HG02973 (cell line): ENCODE data around the gene HESX1.

Source experiments
- ATAC-seq: cut with Tn5 transposase; IDR thresholded peaks from one replicate; pipeline ENCODE4 v1.9.1; 2021; ENCODE audit warnings: moderate library complexity; ENCODE audit not compliant: unreplicated experiment

HESX1 gene

DNA sequence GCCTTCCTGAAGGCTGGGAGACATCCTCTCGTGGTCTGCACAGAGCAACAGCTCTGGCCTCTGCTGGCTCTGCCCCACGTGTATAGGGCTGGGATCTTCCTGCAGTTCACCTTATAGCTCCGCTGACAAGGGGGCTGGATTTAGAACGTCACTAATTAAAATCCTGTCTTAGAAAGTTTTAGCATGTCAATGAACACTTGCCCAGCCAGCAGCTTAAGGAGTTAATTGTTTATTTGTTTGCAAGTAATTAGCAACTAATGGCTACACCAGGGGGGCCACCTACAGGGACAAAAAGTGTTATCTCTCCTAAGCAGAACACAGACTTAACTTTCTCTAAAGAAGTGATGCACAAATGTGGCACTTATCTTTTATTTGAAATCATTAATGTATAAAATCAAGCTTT lies at the start of gene HESX1:
Gene HESX1, minus strand, starts transcription at position 84 of the 403 bp plus-strand sequence. Its CDS starts 60 bp downstream, at position 24.
- no peak for ATAC-seq

DNA sequence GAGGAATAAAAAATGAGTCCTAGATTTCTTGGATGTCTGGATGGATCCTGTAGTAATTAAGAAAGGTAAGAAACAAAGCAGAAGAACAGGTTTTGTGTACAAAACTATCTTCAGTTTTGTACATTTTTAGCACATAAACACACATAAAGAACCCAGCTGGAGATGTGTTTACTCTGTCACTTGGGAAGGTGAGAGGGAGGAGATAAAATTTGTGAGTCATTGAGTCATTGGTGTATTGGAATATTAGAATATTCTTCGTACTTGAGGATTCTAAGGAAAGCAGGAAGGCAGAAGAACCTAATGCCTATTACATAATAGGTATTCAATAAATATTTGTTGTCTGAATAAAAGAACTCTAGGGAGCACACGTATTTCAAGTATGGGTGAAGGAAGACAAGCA lies 45.2 kb upstream of the HESX1 start:
- ATAC-seq: no peak

DNA sequence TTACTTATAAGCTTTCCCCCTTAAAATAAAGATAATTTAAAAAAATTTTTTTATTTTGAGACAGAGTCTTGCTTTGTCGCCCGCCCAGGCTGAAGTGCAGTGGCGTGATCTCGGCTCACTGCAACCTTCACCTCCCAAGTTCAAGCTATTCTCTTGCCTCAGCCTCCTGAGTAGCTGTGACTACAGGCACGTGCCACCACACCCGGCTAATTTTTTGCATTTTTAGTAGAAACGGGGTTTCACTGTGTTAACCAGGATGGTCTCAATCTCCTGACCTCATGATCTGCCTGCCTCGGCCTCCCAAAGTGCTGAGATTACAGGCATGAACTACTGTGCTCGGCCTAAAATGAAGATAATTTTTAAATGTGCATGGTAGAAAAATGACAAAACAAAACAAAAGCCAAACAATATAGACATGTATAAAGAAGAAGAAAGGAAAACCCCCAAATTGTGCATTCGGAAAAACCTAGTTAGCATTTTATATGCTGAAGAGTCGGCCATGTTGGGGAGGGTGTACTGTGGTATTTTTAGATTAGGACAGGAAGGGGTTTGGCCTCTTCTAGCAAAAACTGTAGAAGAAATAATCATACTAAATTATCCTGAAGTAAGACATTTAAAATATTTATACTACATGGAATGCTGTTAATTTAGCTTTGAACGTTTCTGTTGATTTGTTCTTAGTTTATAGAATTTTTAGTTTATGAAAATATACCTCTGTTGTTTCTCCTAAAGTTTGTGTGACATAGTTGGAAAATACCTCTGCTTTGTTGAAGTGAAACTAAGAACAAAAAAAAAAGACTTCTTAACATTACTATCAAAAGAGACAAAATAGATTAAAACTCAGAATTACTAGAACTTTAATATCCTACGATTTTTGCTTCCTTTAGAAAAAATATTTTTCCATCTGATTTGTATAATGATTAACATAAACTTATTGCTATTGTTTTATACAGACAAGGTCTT lies 35.1 kb upstream of the HESX1 start:
- no peak for ATAC-seq

DNA sequence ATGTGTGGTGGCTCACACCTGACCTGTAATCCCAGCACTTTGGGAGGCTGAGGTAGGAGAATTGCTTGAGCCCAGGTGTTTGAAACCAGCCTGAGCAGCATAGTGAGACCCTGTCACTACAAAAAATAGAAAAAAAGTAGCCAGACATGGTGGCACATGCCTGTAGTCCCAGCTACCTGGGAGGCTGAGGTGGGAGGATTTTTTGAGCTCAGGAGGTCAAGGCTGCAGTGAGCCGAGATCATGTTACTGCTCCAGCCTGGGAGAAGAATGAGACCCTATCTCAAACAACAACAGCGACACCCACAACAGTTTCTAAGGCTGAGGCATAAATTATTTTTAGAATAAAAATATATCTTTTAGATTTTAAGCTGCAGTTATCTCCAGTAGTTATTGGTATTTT lies 34.0 kb upstream of the HESX1 start:
- no peak for ATAC-seq

DNA sequence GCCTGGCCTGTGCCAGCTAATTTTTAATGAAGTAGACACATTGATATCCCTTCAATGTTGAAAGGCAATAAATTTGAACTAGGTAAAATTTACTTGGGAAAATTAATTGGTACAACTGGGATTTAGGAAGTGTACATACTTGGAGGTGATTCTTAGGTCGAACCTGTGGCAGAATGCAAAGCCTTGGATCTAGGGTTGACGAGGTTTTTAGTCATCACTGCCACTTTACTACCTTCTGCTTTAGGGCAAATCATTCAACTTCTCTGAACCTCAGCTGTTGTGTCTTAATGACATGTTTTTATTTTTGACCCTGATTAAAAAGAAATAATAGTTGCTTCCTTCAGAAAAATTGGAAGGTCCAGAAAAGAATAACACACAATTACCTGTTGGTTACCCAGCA lies 30.2 kb upstream of the HESX1 start:
- ATAC-seq: no peak

DNA sequence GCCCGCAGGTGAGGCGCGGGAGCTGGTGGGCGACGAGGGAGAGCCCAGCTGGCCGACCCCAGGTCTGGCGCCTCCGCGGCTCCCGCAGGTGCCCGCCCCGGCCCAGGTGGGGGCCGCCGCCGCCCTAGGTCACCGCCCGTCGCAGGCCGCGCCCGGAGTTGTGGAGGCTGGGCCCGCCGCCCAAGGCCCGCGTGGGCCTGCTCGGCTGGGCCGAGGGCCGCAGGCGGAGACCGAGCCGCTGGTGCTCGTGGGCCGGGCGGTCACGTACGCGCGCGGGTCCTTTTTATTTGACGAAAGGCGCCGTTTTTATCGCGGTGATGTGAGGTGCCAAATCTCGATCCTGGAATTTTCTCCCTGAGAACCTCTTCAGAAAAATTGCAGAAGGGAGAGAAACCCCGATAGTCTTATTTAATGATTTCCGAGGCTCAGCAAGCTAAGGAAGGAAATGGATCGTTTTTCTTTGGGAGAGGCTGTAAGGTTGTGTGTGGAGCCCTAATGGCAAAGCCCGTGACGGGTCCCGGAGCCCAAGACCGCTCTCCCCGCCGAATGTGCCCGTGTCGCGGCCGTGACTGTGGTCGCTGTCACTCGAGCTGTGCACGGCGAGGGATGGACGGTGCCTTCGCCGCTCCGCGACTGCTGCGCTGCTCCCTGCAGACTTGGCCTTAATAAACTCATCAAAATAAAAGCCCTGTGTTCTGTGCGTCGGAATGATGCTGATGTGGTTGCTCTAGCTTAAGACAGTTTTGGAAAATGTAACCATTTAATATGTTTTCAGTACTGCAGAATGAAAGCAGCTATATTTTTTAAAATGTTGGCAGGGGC lies 28.4 kb upstream of the HESX1 start:
- ATAC-seq: peak; percentile 31

DNA sequence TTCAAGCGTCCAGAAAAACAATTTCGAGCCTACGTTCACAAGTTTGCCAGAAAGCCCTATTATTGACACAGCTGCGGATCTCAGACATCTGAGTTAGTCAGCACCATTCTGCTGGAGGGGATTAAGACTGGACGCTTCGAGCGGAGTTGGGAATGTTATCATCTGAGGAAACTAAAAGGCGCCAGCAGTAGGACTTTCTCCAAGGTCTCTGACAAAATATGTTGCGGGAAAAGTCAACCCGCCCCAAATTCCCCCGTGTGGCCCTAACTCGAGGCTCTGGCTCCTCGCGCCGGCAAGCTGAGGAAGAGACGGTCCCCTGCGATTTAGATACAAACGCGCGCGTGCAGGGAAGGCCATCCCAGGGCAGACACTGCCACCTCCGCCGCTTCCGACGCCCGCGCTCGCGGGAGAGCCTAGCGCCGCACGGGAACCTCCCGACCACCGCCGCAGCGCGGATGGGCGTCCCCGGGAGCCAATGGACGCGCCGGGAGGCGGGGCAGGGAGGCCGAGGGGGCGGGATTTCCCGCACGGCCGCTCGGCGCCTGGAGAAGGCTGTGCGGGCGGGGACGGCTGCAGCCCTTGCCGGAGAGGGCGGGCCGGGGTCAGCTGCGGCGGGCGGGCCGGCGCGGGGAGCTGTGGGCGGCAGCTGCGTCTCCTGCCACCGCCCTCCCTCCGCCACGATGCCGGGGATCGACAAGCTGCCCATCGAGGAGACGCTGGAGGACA lies 27.6 kb upstream of the HESX1 start, which contains the start of gene APPL1:
Gene APPL1, plus strand, starts transcription at position 526 of the 726 bp plus-strand sequence. Its CDS starts 155 bp downstream, at position 681.
- peak; percentile 89 for ATAC-seq

DNA sequence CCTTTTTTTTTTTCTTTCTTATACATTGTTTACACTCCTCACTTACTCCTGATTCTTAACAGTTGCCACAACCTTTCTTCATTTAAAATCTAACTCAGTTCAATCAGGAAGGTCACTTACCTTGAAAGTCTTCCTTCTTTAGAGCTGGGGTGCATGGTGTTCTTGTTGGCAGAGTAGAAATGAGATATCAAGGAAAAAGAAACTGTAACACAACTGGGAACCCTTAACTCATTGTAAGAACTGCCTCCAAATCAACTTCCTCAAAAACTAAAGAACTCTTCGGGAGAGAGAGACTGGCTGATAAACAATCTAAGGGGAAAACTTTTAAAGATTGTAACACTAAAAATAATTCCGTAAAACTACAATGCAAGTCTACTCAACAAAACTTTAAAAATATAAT lies 26.4 kb upstream of the HESX1 start:
- ATAC-seq: no peak

DNA sequence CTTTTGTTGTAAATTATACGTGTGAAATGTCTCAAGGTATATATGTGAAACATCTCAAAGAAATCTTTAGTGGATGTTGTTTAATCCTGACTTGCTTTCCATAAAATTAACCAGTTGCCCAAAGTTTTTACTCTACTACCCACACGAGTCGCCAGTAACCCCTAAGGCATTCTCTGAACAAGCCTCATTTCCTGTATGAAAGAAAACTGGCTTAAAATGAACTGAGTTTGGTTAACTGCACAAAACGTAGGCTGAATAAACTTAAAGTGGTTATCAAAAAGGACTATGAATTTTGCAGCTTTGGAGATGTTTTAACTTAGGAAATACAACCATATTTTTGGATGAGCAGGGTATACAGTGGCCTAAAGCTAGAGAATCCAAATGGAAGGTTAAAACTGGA lies 25.1 kb upstream of the HESX1 start:
- ATAC-seq: no peak

DNA sequence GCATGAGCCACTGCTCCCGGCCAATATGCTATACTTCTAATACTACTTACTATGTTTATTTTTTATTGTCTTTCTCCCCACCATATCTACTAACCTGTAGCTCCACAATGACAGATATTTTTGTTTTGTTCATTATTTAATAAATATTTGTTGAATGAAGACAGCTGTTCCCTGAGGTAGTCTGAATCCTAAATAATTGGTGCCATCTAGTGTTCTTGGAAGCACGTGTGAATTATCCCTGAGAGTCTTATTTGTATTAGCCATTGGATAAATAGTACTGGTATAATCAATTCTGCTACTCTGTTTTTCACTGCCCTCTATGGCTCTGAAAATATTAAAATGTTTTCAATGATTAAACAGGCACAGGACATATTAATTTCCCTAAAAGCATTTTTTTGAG lies 22.1 kb upstream of the HESX1 start:
- ATAC-seq: no peak

DNA sequence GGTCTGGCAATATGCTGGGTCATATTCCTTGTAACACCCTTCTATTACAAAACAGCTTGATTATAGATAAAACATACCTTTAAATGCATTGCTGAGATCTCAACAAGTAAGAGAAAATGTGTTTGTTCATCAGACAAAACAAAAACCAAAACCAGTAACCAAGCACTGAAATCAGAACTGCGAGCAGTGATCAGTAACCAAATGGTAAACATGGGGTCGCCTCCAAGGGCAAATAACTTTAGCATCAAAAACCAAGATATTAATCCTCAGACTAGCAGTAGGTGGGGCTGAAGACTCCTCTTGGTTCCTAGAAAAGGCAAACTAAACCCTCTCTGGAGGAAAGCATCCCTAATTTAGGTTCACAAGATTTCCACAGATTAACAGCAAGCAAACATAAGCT lies 6.6 kb upstream of the HESX1 start:
- no peak for ATAC-seq

DNA sequence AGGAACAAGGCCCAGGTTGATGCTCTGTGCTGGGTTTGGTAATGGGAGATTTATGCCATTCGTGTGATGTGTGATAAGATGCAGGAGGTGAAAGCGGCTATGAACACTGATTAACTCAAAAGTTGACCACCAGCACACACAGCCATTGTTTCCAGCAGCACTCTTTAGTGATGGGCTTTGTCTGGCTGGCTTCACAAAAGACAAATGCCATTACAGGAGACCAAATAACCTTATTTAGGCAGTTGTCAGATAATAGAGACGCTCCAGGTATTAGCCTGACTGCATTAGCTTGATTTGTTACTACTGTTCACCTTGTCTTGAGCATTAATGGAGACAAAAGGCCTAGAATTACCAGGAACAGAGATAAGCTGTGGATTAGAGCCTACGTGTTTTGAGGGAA lies 5.1 kb downstream of the HESX1 start:
- no peak for ATAC-seq

DNA sequence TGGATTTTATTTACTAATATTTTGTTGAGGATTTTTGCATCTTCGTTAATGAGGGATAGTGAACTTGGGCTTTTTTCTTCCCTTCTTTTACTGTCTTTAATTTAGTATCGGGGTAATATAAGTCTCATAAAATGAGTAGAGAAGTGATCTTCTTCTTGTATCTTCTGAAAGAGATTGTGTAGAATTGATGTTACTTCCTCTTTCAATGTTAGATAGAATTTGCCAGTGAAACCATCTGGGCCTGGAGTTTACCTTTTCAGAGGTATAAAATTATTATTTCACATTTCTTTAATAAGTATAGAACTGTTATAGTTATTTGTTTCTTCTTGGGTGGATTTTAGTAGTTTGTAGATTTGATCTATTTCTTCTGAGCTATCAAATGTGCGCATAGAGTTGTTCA lies 7.8 kb downstream of the HESX1 start:
- no peak for ATAC-seq

DNA sequence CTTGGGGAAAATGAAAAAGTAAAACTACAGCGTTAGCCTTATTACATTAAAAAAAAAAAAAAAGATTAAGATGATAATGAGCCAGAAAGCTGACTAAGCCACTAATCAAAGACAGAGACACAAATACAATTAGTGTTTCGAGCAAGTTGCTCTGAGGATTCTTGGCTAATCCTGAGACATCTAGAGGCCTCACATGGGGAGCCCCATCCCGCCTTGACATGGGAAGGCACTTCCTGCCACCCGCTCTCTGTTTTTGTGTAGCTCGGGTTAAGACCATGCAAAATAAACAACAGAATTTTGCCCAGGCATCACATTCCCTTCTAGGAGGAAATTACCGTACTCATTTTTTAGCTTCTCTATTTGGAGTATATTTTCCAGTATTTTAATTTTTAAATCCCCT lies 15.3 kb downstream of the HESX1 start:
- no peak for ATAC-seq

DNA sequence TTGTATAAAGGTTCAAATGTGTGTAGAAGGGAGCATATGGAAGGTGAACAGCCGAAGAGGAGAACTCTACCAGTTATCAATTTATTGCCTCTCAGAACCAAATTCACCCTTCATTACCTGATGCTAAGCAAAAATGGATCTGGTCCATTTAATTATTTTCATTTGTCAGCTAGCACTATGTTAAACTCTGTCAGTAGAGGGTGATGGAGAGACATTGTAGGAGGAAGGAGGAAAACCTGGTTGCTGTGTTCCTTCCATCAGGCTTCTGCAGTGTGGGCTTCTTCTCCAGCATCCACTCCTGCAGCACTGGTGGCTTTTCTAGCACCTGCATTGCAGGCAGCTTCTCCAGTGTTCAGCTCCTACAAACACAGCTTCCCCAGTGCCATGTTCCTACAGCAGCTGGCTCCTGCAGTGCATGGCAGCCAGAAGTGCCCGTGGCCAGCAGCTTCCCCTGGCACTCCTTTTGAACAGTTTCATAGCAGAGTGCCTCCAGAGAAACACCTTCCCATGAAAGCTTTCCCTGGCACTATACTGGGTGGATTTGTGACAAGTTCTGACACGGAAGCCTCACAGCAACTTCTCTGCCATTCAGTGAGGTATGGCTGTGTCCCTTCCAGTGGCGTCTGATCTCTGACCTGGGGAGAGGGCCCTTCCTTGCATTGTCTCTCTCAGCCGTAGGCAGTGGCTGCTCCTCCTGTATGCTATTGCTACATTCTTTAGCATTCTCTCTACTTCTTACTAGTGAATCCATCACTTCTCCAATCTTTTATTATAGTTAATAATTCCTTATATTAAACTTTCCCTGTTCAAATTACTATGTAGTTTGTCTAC lies 20.0 kb downstream of the HESX1 start:
- ATAC-seq: no peak

DNA sequence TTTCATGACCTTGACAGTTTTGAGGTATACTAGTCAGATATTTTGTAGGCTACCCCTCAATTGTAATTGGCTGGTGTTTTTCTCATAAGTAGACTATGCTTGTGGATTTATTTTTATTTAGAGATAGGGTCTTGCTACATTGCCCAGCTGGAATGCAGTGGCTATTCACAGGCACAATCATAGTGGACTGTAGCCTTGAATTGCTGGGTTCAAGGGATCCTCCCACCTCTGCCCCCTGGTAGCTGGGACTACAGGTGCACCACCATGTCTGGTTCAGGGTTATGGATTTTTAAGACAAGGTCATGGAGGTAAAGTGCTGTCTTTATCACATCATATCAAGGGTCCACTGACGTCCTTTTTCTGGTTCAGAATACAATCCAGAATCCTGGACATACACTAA lies 23.7 kb downstream of the HESX1 start:
- no peak for ATAC-seq

DNA sequence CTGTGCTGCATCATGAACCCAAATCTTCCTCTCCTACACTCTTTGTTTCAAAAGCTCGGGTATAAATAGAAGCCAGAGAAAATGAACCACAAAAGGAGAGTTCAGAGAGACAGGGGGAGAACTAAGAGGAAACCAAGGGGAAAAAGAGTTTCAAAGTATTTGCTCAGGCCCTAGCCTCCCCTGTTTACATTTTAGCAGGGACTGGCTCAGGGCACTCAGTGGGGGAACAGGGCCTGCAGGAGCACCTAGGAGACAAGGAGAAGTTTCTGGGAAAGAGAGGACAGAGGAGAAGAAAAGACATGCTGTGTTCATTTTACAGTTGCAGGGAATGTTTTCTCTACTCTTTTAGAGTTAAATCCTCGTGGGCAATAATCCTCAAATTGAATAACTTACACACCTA lies 26.1 kb downstream of the HESX1 start:
- no peak for ATAC-seq

DNA sequence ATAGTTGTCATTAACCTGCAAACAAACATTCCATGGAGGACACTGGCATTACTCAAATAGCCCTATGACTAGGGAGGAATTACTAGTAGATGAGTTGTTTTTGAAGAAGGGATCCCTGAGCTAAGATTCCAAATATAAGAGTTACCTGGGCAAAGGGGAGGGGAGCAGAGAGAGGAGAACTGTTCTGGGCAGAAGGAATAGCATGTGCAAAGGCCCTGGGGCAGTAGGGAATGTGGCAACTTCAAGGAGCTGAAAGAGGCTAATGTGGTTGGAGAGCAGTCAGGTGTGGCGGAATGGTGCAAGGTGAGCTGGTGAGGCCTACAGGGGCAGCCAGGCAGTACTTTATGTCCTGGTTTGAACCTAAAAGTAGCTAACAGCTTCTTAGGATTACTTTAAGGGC lies 28.8 kb downstream of the HESX1 start:
- no peak for ATAC-seq

DNA sequence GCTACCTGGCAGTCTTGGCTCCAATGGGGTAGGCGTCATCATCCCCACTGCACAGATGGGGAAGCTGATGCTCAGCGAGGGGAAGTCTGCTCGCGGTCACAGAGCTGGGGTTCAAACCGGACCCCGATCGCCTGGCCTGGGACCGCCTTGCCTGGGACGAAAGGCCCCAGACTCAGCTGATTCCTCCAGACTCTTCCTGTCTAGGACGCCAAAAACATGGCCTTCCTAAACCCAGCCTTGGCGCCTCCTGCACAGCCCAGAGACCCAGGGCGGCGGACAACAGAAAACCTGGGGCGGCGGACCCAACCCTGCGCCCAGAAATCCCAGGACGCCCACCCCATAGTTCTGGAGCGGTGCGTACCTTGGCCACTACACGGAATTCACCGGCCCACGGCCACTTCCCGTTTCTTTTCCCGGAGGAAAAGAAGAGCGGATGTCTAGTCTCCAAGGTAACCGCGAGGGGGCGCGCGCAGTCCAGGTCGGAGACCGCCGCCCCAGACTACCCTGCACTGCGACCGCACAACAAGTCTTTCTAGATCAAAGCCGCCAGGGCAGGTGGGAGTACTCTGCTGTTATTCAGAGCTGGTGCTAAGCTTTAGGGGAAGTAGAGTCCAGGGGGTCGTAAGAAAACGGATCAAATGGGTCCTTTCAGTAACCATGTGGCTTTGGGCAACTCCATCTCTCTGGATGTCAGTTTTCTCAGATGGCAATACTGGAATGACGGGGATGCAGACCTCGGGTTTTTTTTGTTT lies 29.7 kb downstream of the HESX1 start:
- peak; percentile 66 for ATAC-seq

DNA sequence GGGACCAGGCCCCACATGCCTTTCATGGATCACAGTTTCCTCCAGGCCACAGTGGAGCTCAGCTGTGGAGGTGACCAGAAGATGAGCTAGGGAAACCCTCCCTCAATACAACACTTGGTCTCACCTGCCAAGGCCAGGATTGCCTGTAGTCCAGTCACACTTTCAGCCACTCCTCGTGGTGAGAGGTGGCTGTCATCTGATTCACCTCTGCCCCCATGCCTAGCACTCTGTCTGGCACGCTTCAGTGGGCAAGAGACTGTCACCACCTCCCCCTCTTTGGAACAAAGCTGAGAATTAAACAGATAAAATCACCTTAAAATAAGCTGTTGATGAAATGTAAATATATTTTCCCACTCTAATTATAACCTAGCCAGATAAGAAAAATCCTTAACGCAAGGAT lies 30.7 kb downstream of the HESX1 start:
- ATAC-seq: no peak
